IMR-90 (cell line): ENCODE data around the gene KANSL1L. TPM values are rescaled to one million over a fixed set of nuclear protein-coding genes. Genes with fewer than 3 reads are reported as not detected.
A peak's percentile ranks its signal among the peaks of the same experiment; 100 is the strongest.

Experiments
- ATAC-seq: fragments of 200-7000 bp; cut with Tn5 transposase; 2 replicates; pipeline ENCODE4 v1.9.1; 2020; ENCODE audit warnings: low read depth, mild to moderate bottlenecking, moderate library complexity
- BruUV-seq: library from RNA; stranded (reverse); fragments of 400-500 nt; replicated peaks from 2 replicates; lab custom pipeline; 2021; lab: Mats Ljungman, UMichigan
- CTCF ChIA-PET: fragments of 300-600 bp; formaldehyde crosslinking; extraction: SDS; loops from one replicate; lab custom pipeline; 2021; ENCODE audit warnings: antibody characterized with exemption; lab: Yijun Ruan, JAX
- POLR2A ChIA-PET: fragments of 300-600 bp; sonication (Branson Sonifier 250); formaldehyde crosslinking; loops from one replicate; lab custom pipeline; 2022; ENCODE audit warnings: antibody characterized with exemption; ENCODE audit not compliant: unreplicated experiment; lab: Charles Lee
- DNase-seq: peaks from one replicate; pipeline ENCODE4 v3.0.0; 2013
- H2AFZ ChIP-seq: replicated peaks from 2 replicates; pipeline ENCODE3; 2013; ENCODE audit warnings: low read length, mild to moderate bottlenecking; ENCODE audit not compliant: poor library complexity
- H2AK5ac ChIP-seq: 2 replicates; pipeline ENCODE4 v1.6.1; 2013; ENCODE audit warnings: low read depth, low read length, inconsistent platforms
- H2AK9ac ChIP-seq: replicated peaks from 2 replicates; pipeline ENCODE3; 2013; ENCODE audit warnings: mild to moderate bottlenecking, low read depth, low read length, moderate library complexity; ENCODE audit not compliant: poor library complexity
- H2BK120ac ChIP-seq: 2 replicates; pipeline ENCODE4 v1.6.1; 2013; ENCODE audit warnings: low read depth, low read length, inconsistent platforms
- H2BK15ac ChIP-seq: 3 replicates; pipeline ENCODE4 v1.6.1; 2013; ENCODE audit warnings: low read depth, low read length, inconsistent platforms
- H2BK20ac ChIP-seq: 2 replicates; pipeline ENCODE4 v1.6.1; 2013; ENCODE audit warnings: low read depth, mild to moderate bottlenecking, inconsistent platforms, low read length, moderate library complexity
- H2BK5ac ChIP-seq: 2 replicates; pipeline ENCODE4 v1.6.1; 2013; ENCODE audit warnings: mild to moderate bottlenecking, low read depth, low read length, inconsistent platforms; ENCODE audit not compliant: poor library complexity, severe bottlenecking
- H3K14ac ChIP-seq: replicated peaks from 2 replicates; pipeline ENCODE4 v1.6.1; 2013; ENCODE audit warnings: low read depth, low read length, inconsistent platforms
- H3K18ac ChIP-seq: 2 replicates; pipeline ENCODE4 v1.6.1; 2013; ENCODE audit warnings: low read depth, low read length, control low read depth
- H3K23ac ChIP-seq: 2 replicates; pipeline ENCODE4 v1.6.1; 2013; ENCODE audit warnings: low read depth, low read length, inconsistent platforms
- H3K27ac ChIP-seq: 2 replicates; pipeline ENCODE4 v1.5.1; 2013; ENCODE audit warnings: mild to moderate bottlenecking, control low read depth, low read length; ENCODE audit not compliant: insufficient read depth
- H3K27me3 ChIP-seq: 2 replicates; pipeline ENCODE4 v1.6.1; 2013; ENCODE audit warnings: low read length; ENCODE audit not compliant: control insufficient read depth, insufficient read depth
- H3K36me3 ChIP-seq: 2 replicates; pipeline ENCODE4 v1.6.1; 2013; ENCODE audit warnings: low read length, mixed read lengths; ENCODE audit not compliant: control insufficient read depth, insufficient read depth
- H3K4ac ChIP-seq: 2 replicates; pipeline ENCODE4 v1.6.1; 2013; ENCODE audit warnings: low read depth, low read length, inconsistent platforms
- H3K4me1 ChIP-seq: 2 replicates; pipeline ENCODE4 v1.6.1; 2013; ENCODE audit warnings: low read length, mixed read lengths; ENCODE audit not compliant: control insufficient read depth, insufficient read depth
- H3K4me2 ChIP-seq: 2 replicates; pipeline ENCODE4 v1.6.1; 2013; ENCODE audit warnings: low read depth, mild to moderate bottlenecking, control low read depth, low read length, moderate library complexity
- H3K4me3 ChIP-seq: 2 replicates; pipeline ENCODE4 v1.5.1; 2013; ENCODE audit warnings: low read depth, mild to moderate bottlenecking, control low read depth, low read length, moderate library complexity; ENCODE audit not compliant: insufficient read depth
- H3K56ac ChIP-seq: 2 replicates; pipeline ENCODE4 v1.6.1; 2013; ENCODE audit warnings: low read length, inconsistent platforms; ENCODE audit not compliant: insufficient read depth; ENCODE audit errors: extremely low read depth
- H3K79me1 ChIP-seq, 2 experiments: 2 replicates each; pipeline ENCODE4 v1.6.1; 2013; ENCODE audit warnings: low read length in 2 of 2, inconsistent platforms in 1 of 2, low read depth in 1 of 2
- H3K9ac ChIP-seq: 2 replicates; pipeline ENCODE4 v1.6.1; 2013; ENCODE audit warnings: low read depth, low read length, control low read depth
- H3K9me1 ChIP-seq: 2 replicates; pipeline ENCODE4 v1.6.1; 2013; ENCODE audit warnings: low read length, inconsistent platforms; ENCODE audit not compliant: insufficient read depth
- H3K9me3 ChIP-seq: 2 replicates; pipeline ENCODE4 v1.6.1; 2013; ENCODE audit warnings: low read length; ENCODE audit not compliant: control insufficient read depth, insufficient read depth
- H4K20me1 ChIP-seq: 2 replicates; pipeline ENCODE4 v1.6.1; 2013; ENCODE audit warnings: low read length, inconsistent platforms; ENCODE audit not compliant: insufficient read depth
- H4K5ac ChIP-seq: 2 replicates; pipeline ENCODE4 v1.6.1; 2013; ENCODE audit warnings: mild to moderate bottlenecking, low read depth, low read length, control low read depth
- H4K8ac ChIP-seq, 2 experiments: 2 replicates each; pipeline ENCODE4 v1.6.1; 2013; ENCODE audit warnings: low read depth in 2 of 2, low read length in 2 of 2, control low read depth in 1 of 2, inconsistent platforms in 1 of 2
- H4K91ac ChIP-seq: 2 replicates; pipeline ENCODE4 v1.6.1; 2013; ENCODE audit warnings: low read depth, low read length, inconsistent platforms; ENCODE audit not compliant: insufficient read depth
- FOS ChIP-seq: fragments of 150-350 bp; IDR thresholded peaks from 2 replicates; pipeline ENCODE4 v1.6.1; 2016; ENCODE audit warnings: low read depth, low read length
- MAFK ChIP-seq: IDR thresholded peaks from 2 replicates; pipeline ENCODE4 v1.6.1; 2012; ENCODE audit warnings: low read depth, low read length, improper control_type of control experiment
- RFX5 ChIP-seq: IDR thresholded peaks from 2 replicates; pipeline ENCODE4 v1.8.0; 2012; ENCODE audit warnings: low read depth, mild to moderate bottlenecking, low read length, moderate library complexity
- WGBS, 2 experiments: methylation state at CpG; one replicate each; pipeline versions ENCODE4 v1.1.5 to v1.1.7; 2013; ENCODE audit warnings: missing lambda C conversion rate in 2 of 2; ENCODE audit not compliant: insufficient read length in 1 of 2; ENCODE audit errors: extremely low coverage in 2 of 2; 5-methylcytosine and 5-hydroxymethylcytosine counted together
- dilution Hi-C: fragments of 300-500 bp; cut with HindIII; formaldehyde crosslinking; loops from one replicate; pipeline ENCODE4 v1.14.3; 2018; ENCODE audit warnings: low sequenced_read_pairs; ENCODE audit not compliant: unreplicated experiment
- in situ Hi-C: fragments of 300-500 bp; cut with MboI; formaldehyde crosslinking; loops from 3 replicates; pipeline ENCODE4 v1.14.3; 2019; ENCODE audit warnings: low sequenced_read_pairs, inconsistent platforms, mixed read lengths
- intact Hi-C: fragments of 100-400 bp; cut with micrococcal nuclease; formaldehyde crosslinking; loops from 2 replicates; pipeline ENCODE4 v1.10.0; 2022
- polyA plus RNA-seq, 3 experiments: library from polyadenylated mRNA; depleted of rRNA; stranded (reverse); fragments of >200 nt; gene quantifications; 2 replicates each; pipeline ENCODE4 v1.2.3, GENCODE V29; 2012; ENCODE audit warnings: low replicate concordance in 1 of 3
- total RNA-seq: library from RNA; depleted of rRNA; stranded (reverse); fragments of >200 nt; gene quantifications from 2 replicates; pipeline ENCODE4 v1.2.3, GENCODE V29; 2012
- TF ChIP-seq, protein P1 (sequence below): fragments of 150-350 bp; IDR thresholded peaks from 2 replicates; pipeline ENCODE4 v1.6.1; 2016; ENCODE audit warnings: low read depth, mild to moderate bottlenecking, low read length, moderate library complexity, borderline replicate concordance

Gene KANSL1L
- total and polyA plus RNA-seq, 2 of the 4 experiments (the other 2 are of a cell fraction): 3.1 to 7.2 TPM

DNA sequence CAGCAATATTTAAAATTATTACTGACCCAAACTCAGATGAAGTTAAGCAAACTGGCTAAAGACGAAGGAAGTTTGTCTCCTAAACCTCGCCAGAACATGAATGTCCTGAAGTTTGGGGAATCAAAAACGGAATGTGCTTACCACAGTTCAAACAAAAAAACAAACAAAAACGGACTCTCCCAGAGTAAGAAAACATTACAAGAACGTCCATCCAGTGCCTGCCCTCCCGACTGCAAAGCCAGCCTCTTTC is 1.1 kb downstream of the KANSL1L start:
- no peak overlapping the region for H2AK5ac ChIP-seq
- H4K20me1 ChIP-seq: no peaks in the 10 kb centered on the region
- H4K91ac ChIP-seq: peak overlapping the region; percentile 47
- TF ChIP-seq MAFK (no peak), FOS (no peak), RFX5 (no peak)
- TF ChIP-seq, protein P1, sequence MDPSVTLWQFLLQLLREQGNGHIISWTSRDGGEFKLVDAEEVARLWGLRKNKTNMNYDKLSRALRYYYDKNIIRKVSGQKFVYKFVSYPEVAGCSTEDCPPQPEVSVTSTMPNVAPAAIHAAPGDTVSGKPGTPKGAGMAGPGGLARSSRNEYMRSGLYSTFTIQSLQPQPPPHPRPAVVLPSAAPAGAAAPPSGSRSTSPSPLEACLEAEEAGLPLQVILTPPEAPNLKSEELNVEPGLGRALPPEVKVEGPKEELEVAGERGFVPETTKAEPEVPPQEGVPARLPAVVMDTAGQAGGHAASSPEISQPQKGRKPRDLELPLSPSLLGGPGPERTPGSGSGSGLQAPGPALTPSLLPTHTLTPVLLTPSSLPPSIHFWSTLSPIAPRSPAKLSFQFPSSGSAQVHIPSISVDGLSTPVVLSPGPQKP: no peak
- H2BK20ac ChIP-seq: no peak overlapping the region
- peak overlapping the region; percentile 35 for H4K5ac ChIP-seq
- no peaks in the 10 kb centered on the region for H3K4me1 ChIP-seq
- peak overlapping the region; percentile 90 for H3K27ac ChIP-seq
- H3K4me3 ChIP-seq: peak overlapping the region; percentile 60
- no peak overlapping the region for H2AK9ac ChIP-seq
- peak overlapping the region; percentile 88 for H2AFZ ChIP-seq
- dilution Hi-C loops (no loop called here), in situ Hi-C loops (loop anchor here (10.0 kb wide), 1 partner anchor 175 kb away; no protein-coding TSS in a partner anchor), intact Hi-C loops (loop anchor here (1.0 to 5.0 kb wide), 3 partner anchors 78 to 168 kb away; partner anchors contain the start of gene RPE)
- DNase-seq (no peak), ATAC-seq (no peak)
- BruUV-seq: no TSS peak
- peak overlapping the region; percentile 54; the same call in 1 of the 2 replicates for H3K18ac ChIP-seq
- peak overlapping the region; percentile 88 for H2BK5ac ChIP-seq
- H3K14ac ChIP-seq: peak overlapping the region; percentile 91
- WGBS, 2 experiments: 0% methylated on average over 4 of the region's 6 CpGs; no CpG with 5 or more reads in 1 of the 2 experiments
- peak overlapping the region; percentile 47 to 82; a peak in 2 of 4 replicates for H4K8ac ChIP-seq
- peak overlapping the region; percentile 97 for H3K56ac ChIP-seq
- no peaks in the 10 kb centered on the region for H3K27me3 ChIP-seq
- peak overlapping the region; percentile 93 for H3K4ac ChIP-seq
- H2BK15ac ChIP-seq: peak overlapping the region; percentile 75; the same call in 2 of the 3 replicates
- peaks cover 0 to 3% of the 10 kb centered on the region in 2 experiments; a peak in 2 of 4 replicates for H3K79me1 ChIP-seq
- H2BK120ac ChIP-seq: peak overlapping the region; percentile 63
- peak overlapping the region; percentile 55 for H3K4me2 ChIP-seq
- no peaks in the 10 kb centered on the region for H3K36me3 ChIP-seq
- H3K9me3 ChIP-seq: no peaks in the 10 kb centered on the region
- H3K9ac ChIP-seq: peak overlapping the region; percentile 93
- H3K23ac ChIP-seq: peak overlapping the region; percentile 96
- H3K9me1 ChIP-seq: no peaks in the 10 kb centered on the region
- ChIA-PET CTCF (no interaction called here), POLR2A (no interaction called here)
